Measurements from ENCODE around the gene MMP15.

MMP15 gene

GRCh38 chr16:58034128-58034685, 8.7 kb downstream of the MMP15 start:
- ChIA-PET CTCF (interaction anchor here (2.2 kb wide), 1 partner anchor 88 kb away, joined by 4 read pairs; no protein-coding TSS in a partner anchor), POLR2A (interaction anchor here (1.7 kb wide), 1 partner anchor 95 kb away, joined by 5 read pairs; the partner anchor contains the start of gene CFAP20)
- TF ChIP-seq PKNOX1 (IDR thresholded peaks at IDR 0.05): no peak
- no peak for TF ChIP-seq FOXA1 (IDR thresholded peaks at IDR 0.05)
- no peak for TF ChIP-seq NFRKB (IDR thresholded peaks at IDR 0.05)
- TF ChIP-seq ARNT (IDR thresholded peaks at IDR 0.05): no peak
- TF ChIP-seq FOXK2 (IDR thresholded peaks at IDR 0.05): no peak
- TF ChIP-seq HDGF (IDR thresholded peaks at IDR 0.05; ENCODE audit: borderline replicate concordance): no peak
- DNase-seq (ENCODE audit: extremely low spot score): no peak

- POLR2A ChIA-PET: interaction anchor here (1.7 kb wide), 1 partner anchor 95 kb away, joined by 5 read pairs; the partner anchor contains the start of gene CFAP20
- DNase-seq (ENCODE audit: extremely low spot score): no peak
- TF ChIP-seq CTBP1 (IDR thresholded peaks at IDR 0.05; ENCODE audit: borderline replicate concordance): no peak
- TF ChIP-seq L3MBTL2 (conservative IDR thresholded peaks at IDR 0.05): no peak
- no peak for TF ChIP-seq FOXK2 (IDR thresholded peaks at IDR 0.05)
- no peak for TF ChIP-seq SUZ12 (IDR thresholded peaks at IDR 0.05)
- TF ChIP-seq TARDBP (IDR thresholded peaks at IDR 0.05): no peak
- TF ChIP-seq BHLHE40 (IDR thresholded peaks at IDR 0.05; ENCODE audit: borderline replicate concordance): no peak
- no peak for TF ChIP-seq ELF4 (IDR thresholded peaks at IDR 0.05)
- no peak for TF ChIP-seq ZNF384 (IDR thresholded peaks at IDR 0.05)
- no peak for TF ChIP-seq ARNT (IDR thresholded peaks at IDR 0.05)
- TF ChIP-seq FOXM1 (IDR thresholded peaks at IDR 0.05; ENCODE audit: borderline replicate concordance): no peak
- no peak for TF ChIP-seq SP1 (IDR thresholded peaks at IDR 0.05)
- TF ChIP-seq HDGF (IDR thresholded peaks at IDR 0.05; ENCODE audit: borderline replicate concordance): no peak
- no peak for TF ChIP-seq NFRKB (IDR thresholded peaks at IDR 0.05)
- TF ChIP-seq FOXA1 (IDR thresholded peaks at IDR 0.05): no peak
- TF ChIP-seq PKNOX1 (IDR thresholded peaks at IDR 0.05): no peak
- no peak for TF ChIP-seq LEF1 (IDR thresholded peaks at IDR 0.05; ENCODE audit: borderline replicate concordance)
- CTCF ChIA-PET: interaction anchor here (2.2 kb wide), 1 partner anchor 87 kb away, joined by 4 read pairs; no protein-coding TSS in a partner anchor
These were observed 9.2 kb downstream of the MMP15 start for GRCh38 chr16:58034774-58035173.

- POLR2A ChIA-PET: interaction anchor here (1.7 kb wide), 1 partner anchor 94 kb away, joined by 5 read pairs; the partner anchor contains the start of gene CFAP20
- no peak for DNase-seq (ENCODE audit: extremely low spot score)
- TF ChIP-seq ELF4 (IDR thresholded peaks at IDR 0.05) (no peak), NFRKB (IDR thresholded peaks at IDR 0.05) (no peak), FOXA1 (IDR thresholded peaks at IDR 0.05) (no peak), FOXK2 (IDR thresholded peaks at IDR 0.05) (no peak), SUZ12 (IDR thresholded peaks at IDR 0.05) (no peak), SP1 (IDR thresholded peaks at IDR 0.05) (no peak), ARNT (IDR thresholded peaks at IDR 0.05) (no peak), BHLHE40 (IDR thresholded peaks at IDR 0.05; ENCODE audit: borderline replicate concordance) (no peak), ZNF384 (IDR thresholded peaks at IDR 0.05) (no peak), PKNOX1 (IDR thresholded peaks at IDR 0.05) (no peak), TARDBP (IDR thresholded peaks at IDR 0.05) (no peak), HDGF (IDR thresholded peaks at IDR 0.05; ENCODE audit: borderline replicate concordance) (no peak), FOXM1 (IDR thresholded peaks at IDR 0.05; ENCODE audit: borderline replicate concordance) (no peak), LEF1 (IDR thresholded peaks at IDR 0.05; ENCODE audit: borderline replicate concordance) (no peak), CTBP1 (IDR thresholded peaks at IDR 0.05; ENCODE audit: borderline replicate concordance) (no peak)
- CTCF ChIA-PET: interaction anchor here (0.5 to 2.2 kb wide), 2 partner anchors 15 to 86 kb away, joined by 3 to 4 read pairs; no protein-coding TSS in a partner anchor
These were observed 10.0 kb downstream of the MMP15 start for GRCh38 chr16:58035356-58036170.

GRCh38 chr16:58036943-58037342, 11.4 kb downstream of the MMP15 start:
- DNase-seq (ENCODE audit: extremely low spot score): no peak
- TF ChIP-seq LEF1 (IDR thresholded peaks at IDR 0.05; ENCODE audit: borderline replicate concordance) (no peak), HDGF (IDR thresholded peaks at IDR 0.05; ENCODE audit: borderline replicate concordance) (no peak), ZNF384 (IDR thresholded peaks at IDR 0.05) (no peak), PKNOX1 (IDR thresholded peaks at IDR 0.05) (no peak), FOXM1 (IDR thresholded peaks at IDR 0.05; ENCODE audit: borderline replicate concordance) (no peak), BHLHE40 (IDR thresholded peaks at IDR 0.05; ENCODE audit: borderline replicate concordance) (no peak), FOXA1 (IDR thresholded peaks at IDR 0.05) (no peak), ELF4 (IDR thresholded peaks at IDR 0.05) (no peak), ARNT (IDR thresholded peaks at IDR 0.05) (no peak), FOXK2 (IDR thresholded peaks at IDR 0.05) (no peak), SP1 (IDR thresholded peaks at IDR 0.05) (no peak), TARDBP (IDR thresholded peaks at IDR 0.05) (no peak), SUZ12 (IDR thresholded peaks at IDR 0.05) (no peak), CTBP1 (IDR thresholded peaks at IDR 0.05; ENCODE audit: borderline replicate concordance) (no peak), NFRKB (IDR thresholded peaks at IDR 0.05) (no peak), L3MBTL2 (conservative IDR thresholded peaks at IDR 0.05) (no peak)
- ChIA-PET CTCF (no interaction called here), POLR2A (no interaction called here)
